ENCODE results near the gene CBX4.

DNA sequence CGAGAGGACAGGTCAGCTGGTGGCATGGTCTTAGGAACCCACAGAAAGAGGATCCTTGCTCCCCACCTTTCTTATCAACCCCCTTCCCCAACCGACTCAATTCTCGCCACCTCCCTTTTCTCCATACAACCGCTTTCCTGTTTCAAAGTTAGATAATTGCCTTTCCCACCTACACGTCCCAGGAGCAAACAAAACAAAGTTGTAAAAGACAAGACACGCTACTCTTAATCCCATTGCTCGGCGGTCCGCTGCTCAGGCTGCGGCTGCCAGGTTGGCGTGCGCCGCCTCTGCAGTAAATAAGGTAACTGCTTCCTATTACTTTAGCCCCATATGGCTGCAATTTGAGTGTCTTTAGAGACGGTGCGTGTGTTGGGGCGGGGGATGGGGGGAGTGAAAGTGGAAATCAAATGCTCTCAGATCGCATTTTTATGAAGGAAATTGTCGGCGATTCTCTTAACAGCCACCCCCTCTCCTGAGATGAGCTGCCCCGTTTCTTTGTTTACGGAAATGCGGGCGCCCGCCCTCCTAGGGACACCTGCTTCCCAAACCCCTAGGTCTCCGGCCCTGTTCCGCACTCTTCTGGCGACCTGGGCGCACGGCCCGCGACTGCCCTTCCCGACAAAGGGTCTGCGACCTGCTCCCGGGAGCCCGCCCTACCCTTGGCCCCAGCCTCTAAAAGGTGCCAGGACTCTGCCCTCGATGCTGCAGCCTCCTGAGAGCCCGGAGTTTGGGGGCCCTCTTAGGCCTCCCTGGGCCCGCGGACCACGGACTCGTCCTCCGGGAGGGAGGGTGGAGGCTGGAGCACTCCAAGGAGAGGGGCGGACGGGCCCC, 38.7 kb downstream of the CBX4 start:
- TF ChIP-seq, protein P1, sequence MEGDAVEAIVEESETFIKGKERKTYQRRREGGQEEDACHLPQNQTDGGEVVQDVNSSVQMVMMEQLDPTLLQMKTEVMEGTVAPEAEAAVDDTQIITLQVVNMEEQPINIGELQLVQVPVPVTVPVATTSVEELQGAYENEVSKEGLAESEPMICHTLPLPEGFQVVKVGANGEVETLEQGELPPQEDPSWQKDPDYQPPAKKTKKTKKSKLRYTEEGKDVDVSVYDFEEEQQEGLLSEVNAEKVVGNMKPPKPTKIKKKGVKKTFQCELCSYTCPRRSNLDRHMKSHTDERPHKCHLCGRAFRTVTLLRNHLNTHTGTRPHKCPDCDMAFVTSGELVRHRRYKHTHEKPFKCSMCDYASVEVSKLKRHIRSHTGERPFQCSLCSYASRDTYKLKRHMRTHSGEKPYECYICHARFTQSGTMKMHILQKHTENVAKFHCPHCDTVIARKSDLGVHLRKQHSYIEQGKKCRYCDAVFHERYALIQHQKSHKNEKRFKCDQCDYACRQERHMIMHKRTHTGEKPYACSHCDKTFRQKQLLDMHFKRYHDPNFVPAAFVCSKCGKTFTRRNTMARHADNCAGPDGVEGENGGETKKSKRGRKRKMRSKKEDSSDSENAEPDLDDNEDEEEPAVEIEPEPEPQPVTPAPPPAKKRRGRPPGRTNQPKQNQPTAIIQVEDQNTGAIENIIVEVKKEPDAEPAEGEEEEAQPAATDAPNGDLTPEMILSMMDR (IDR thresholded peaks at IDR 0.05): no peak
- no peak for TF ChIP-seq POLR2AphosphoS5 (IDR thresholded peaks at IDR 0.05)
- no peak for TF ChIP-seq POLR2A (IDR thresholded peaks at IDR 0.05)
